ENCODE measurements around the gene RDX. TPM values are rescaled to one million over a fixed set of nuclear protein-coding genes. Genes with fewer than 3 reads are reported as not detected.

RDX gene
- total RNA-seq, 2 donors from 2014 or later: 121 to 127 TPM

DNA sequence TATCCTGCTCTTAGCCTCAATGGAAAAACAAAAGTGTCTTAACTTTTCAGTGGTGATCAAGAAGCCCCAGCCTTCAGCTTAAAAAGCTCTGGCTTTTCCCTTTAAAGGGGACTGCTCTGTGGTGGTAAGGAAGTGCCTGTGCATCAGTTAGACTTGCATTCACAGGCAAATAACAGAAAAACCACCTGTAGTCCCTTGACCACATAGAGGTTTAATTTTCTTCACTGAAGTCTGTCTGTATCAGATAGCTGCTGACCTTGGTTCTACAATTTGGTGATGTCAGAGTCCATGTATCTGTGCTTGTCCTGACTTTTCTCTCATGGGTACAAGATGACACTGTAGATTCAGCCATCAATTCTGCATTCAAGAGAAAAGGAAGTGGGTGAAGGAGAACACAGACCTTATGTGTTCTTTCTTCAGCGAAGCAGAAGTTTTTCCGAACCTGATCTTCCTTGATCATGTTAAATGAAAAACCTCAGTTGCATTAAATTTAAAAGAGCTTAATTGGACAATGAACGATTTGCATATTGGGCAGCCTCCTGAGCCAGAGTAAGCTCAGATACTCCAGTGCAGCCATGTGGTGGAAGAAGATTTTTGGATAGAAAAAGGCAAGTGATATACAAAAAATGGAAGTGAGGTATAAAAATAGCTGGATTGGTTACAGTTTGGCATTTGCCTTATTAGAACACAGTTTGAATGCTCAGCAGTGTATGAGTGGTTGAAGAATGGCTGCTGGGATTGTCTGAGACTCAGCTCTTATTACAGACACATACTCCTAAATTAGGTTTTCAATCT, 43.2 kb upstream of the RDX start:
- TF ChIP-seq, protein P1, sequence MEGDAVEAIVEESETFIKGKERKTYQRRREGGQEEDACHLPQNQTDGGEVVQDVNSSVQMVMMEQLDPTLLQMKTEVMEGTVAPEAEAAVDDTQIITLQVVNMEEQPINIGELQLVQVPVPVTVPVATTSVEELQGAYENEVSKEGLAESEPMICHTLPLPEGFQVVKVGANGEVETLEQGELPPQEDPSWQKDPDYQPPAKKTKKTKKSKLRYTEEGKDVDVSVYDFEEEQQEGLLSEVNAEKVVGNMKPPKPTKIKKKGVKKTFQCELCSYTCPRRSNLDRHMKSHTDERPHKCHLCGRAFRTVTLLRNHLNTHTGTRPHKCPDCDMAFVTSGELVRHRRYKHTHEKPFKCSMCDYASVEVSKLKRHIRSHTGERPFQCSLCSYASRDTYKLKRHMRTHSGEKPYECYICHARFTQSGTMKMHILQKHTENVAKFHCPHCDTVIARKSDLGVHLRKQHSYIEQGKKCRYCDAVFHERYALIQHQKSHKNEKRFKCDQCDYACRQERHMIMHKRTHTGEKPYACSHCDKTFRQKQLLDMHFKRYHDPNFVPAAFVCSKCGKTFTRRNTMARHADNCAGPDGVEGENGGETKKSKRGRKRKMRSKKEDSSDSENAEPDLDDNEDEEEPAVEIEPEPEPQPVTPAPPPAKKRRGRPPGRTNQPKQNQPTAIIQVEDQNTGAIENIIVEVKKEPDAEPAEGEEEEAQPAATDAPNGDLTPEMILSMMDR (conservative IDR thresholded peaks at IDR 0.05): no peak
- Histone ChIP-seq H3K36me3 (ENCODE audit: control insufficient read depth, insufficient read depth, low read length) (no peaks in the 10 kb centered on the region), H3K9ac (ENCODE audit: extremely low read depth, low read length, poor library complexity, severe bottlenecking) (no peak overlapping the region), H3K4me3 (ENCODE audit: low read length) (no peak overlapping the region), H3K4me1 (ENCODE audit: control insufficient read depth, insufficient read depth, low read length) (peaks cover 3% of the 10 kb centered on the region), H3K27ac (ENCODE audit: low read depth, low read length) (no peak overlapping the region), H3K9me3 (ENCODE audit: control insufficient read depth, low read length) (no peaks in the 10 kb centered on the region), H3K27me3 (ENCODE audit: control insufficient read depth, insufficient read depth, low read length, poor library complexity, severe bottlenecking) (no peaks in the 10 kb centered on the region)
- peaks cover 12% of the 10 kb centered on the region for H3K4me1 Mint-ChIP-seq
- no peaks in the 10 kb centered on the region for H3K27me3 Mint-ChIP-seq (ENCODE audit: insufficient read depth)
- WGBS, 2 experiments (ENCODE audit: insufficient coverage in 1 of 2, insufficient read length in 1 of 2): 93 to 98% methylated on average over 3 of the region's 3 CpGs
- no peak for DNase-seq
- H3K9me3 Mint-ChIP-seq: no peaks in the 10 kb centered on the region
- no peak overlapping the region for H3K4me3 Mint-ChIP-seq
- no peaks in the 10 kb centered on the region for H3K36me3 Mint-ChIP-seq (ENCODE audit: low read depth)
- no peak overlapping the region for H3K27ac Mint-ChIP-seq

DNA sequence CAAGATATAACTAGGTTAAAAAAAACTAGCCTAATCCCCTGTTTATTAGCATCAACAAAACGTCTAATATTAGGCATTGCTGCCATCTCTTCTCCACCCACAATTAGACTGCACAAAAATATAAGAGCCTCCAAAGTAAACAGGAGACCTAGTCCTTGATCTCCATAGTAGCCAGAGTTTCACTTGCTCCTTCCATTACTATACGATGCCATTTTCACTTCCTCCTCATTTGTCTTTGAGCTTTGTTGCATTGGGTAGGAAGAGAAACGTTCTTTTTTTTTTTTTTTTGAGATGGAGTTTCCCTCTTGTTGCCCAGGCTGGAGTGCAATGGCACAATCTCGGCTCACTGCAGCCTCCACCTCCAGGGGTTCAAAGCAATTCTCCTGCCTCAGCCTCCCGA, 42.3 kb upstream of the RDX start:
- Mint-ChIP-seq H3K36me3 (ENCODE audit: low read depth) (no peaks in the 10 kb centered on the region), H3K27me3 (ENCODE audit: insufficient read depth) (no peaks in the 10 kb centered on the region), H3K4me1 (peaks cover 12% of the 10 kb centered on the region), H3K27ac (no peak overlapping the region), H3K9me3 (peaks cover under 1% of the 10 kb centered on the region), H3K4me3 (no peak overlapping the region)
- H3K9ac ChIP-seq (ENCODE audit: extremely low read depth, low read length, poor library complexity, severe bottlenecking): no peak overlapping the region
- H3K36me3 ChIP-seq (ENCODE audit: control insufficient read depth, insufficient read depth, low read length): no peaks in the 10 kb centered on the region
- no peaks in the 10 kb centered on the region for H3K9me3 ChIP-seq (ENCODE audit: control insufficient read depth, low read length)
- TF ChIP-seq, protein P1 (conservative IDR thresholded peaks at IDR 0.05): no peak
- peaks cover 3% of the 10 kb centered on the region for H3K4me1 ChIP-seq (ENCODE audit: control insufficient read depth, insufficient read depth, low read length)
- 98 to 100% methylated on average over 2 to 4 of the region's 5 CpGs for WGBS, 2 experiments (ENCODE audit: insufficient coverage in 1 of 2, insufficient read length in 1 of 2)
- H3K4me3 ChIP-seq (ENCODE audit: low read length): no peak overlapping the region
- no peak for DNase-seq
- no peak overlapping the region for H3K27ac ChIP-seq (ENCODE audit: low read depth, low read length)
- no peaks in the 10 kb centered on the region for H3K27me3 ChIP-seq (ENCODE audit: control insufficient read depth, insufficient read depth, low read length, poor library complexity, severe bottlenecking)

DNA sequence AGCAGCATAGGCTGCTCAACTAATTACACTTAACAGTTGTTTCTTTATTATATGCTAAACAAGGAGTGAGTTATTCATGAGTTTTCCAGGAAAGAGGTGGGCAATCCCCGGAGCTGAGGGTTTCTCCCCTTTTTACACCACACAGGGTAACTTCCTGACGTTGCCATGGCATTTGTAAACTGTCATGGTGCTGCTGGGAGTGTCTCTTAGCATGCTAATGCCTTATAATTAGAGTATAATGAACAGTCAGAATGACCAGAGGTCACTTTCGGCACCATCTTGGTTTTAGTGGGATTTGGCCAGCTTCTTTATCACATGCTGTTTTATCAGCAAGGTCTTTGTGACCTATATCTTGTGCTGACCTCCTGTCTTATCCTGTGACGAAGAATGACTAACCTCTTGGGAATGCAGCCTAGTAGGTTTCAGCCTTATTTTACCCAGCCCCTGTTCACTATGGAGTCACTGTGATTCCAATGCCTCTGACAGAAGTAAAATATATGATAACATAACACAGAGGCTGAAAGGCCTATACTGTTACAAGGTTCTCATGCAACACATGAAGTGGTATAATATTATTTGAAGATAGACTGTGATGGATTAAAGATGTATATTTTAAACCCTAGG, 41.3 kb upstream of the RDX start:
- H3K27ac Mint-ChIP-seq: peak overlapping the region; percentile 91
- Histone ChIP-seq H3K27me3 (ENCODE audit: control insufficient read depth, insufficient read depth, low read length, poor library complexity, severe bottlenecking) (no peaks in the 10 kb centered on the region), H3K4me1 (ENCODE audit: control insufficient read depth, insufficient read depth, low read length) (peaks cover 3% of the 10 kb centered on the region), H3K36me3 (ENCODE audit: control insufficient read depth, insufficient read depth, low read length) (no peaks in the 10 kb centered on the region), H3K9me3 (ENCODE audit: control insufficient read depth, low read length) (no peaks in the 10 kb centered on the region), H3K4me3 (ENCODE audit: low read length) (peak overlapping the region; percentile 10), H3K27ac (ENCODE audit: low read depth, low read length) (no peak overlapping the region), H3K9ac (ENCODE audit: extremely low read depth, low read length, poor library complexity, severe bottlenecking) (peak overlapping the region; percentile 20)
- H3K27me3 Mint-ChIP-seq (ENCODE audit: insufficient read depth): no peaks in the 10 kb centered on the region
- H3K4me3 Mint-ChIP-seq: no peak overlapping the region
- peaks cover 12% of the 10 kb centered on the region for H3K4me1 Mint-ChIP-seq
- H3K9me3 Mint-ChIP-seq: peaks cover 5% of the 10 kb centered on the region
- peak; percentile 76 for DNase-seq
- no peaks in the 10 kb centered on the region for H3K36me3 Mint-ChIP-seq (ENCODE audit: low read depth)
- TF ChIP-seq, protein P1 (conservative IDR thresholded peaks at IDR 0.05): no peak
- whole genome bisulfite sequencing, 2 experiments (ENCODE audit: insufficient coverage in 1 of 2, insufficient read length in 1 of 2): 26 to 60% methylated on average over 2 to 4 of the region's 4 CpGs
